ENCODE results near the gene FANCE. TPM values are rescaled to one million over a fixed set of nuclear protein-coding genes. Genes with fewer than 3 reads are reported as not detected.

Gene FANCE
- total and polyA plus RNA-seq, 2 experiments from 2014 or later = 5.4 to 25.5 TPM

DNA sequence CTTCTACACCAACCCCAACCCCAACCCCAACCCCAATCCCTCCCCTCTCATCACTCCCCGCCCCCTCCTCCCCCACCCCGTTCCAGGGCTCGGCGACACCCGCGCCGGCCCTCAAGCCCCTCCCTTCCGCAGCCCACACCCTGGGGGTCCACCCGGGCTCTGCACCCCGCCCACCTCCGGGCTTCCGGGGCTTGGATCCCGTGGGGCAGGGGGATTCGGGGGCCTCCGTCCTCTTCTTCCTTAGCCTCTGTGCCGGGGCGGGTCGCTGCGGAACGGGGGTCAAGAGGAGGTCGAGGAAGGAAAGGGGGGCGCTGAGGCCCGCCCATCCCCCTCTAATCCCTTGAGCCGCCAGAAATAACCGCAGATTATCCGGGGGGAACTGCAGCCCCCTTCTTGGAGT lies 59.9 kb downstream of the FANCE start (continued):
- TF ChIP-seq, protein P1, sequence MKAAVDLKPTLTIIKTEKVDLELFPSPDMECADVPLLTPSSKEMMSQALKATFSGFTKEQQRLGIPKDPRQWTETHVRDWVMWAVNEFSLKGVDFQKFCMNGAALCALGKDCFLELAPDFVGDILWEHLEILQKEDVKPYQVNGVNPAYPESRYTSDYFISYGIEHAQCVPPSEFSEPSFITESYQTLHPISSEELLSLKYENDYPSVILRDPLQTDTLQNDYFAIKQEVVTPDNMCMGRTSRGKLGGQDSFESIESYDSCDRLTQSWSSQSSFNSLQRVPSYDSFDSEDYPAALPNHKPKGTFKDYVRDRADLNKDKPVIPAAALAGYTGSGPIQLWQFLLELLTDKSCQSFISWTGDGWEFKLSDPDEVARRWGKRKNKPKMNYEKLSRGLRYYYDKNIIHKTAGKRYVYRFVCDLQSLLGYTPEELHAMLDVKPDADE (IDR thresholded peaks at IDR 0.05) = no peak
- TF ChIP-seq EZH2phosphoT487 (IDR thresholded peaks at IDR 0.05; ENCODE audit: unreplicated experiment) = no peak

DNA sequence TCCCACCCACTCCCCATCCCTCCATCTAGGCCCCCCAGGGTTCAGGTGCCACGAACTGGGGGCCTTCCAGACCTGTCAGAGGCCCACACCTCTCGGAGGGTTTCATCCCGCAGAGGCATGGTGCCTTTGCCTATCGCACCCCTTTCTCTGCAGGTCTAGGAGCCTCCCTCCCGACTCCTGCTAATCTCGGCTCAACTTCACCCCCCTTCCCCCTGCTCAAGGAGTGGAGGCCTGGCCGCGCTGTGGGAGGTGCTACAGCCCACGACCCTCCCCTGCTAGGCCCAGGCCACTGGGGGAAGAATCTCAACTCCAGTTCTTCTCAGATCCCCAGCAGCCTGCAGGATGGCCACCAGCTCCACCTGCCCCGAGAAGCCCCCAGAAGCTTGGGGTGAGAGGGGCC lies 60.6 kb downstream of the FANCE start, which contains the start of gene TULP1:
Gene TULP1, minus strand, starts transcription at position 157 of the 400 bp plus-strand sequence. Its CDS starts 38 bp downstream, at position 119.
- Mint-ChIP-seq H3K4me1 (peaks cover 40% of the 10 kb centered on the region), H3K27ac (no peak within 1 kb of the TSS), H3K27me3 (ENCODE audit: insufficient read depth, low read depth, poor library complexity) (peaks cover 19% of the 10 kb centered on the region), H3K36me3 (ENCODE audit: low read depth) (no peaks in the 10 kb centered on the region), H3K9me3 (no peaks in the 10 kb centered on the region), H3K4me3 (peak within 1 kb of the TSS; percentile 67)
- H3K4me3 ChIP-seq = peak within 1 kb of the TSS; percentile 65
- ATAC-seq = peak; percentile 60
- H4K20me1 ChIP-seq (replicated peaks; ENCODE audit: insufficient read depth) = no peaks in the 10 kb centered on the region
- DNase-seq (ENCODE audit: low spot score) = peak; percentile 49
- peaks cover 25% of the 10 kb centered on the region for H3K27me3 ChIP-seq (ENCODE audit: insufficient read depth)
- H3F3A ChIP-seq (replicated peaks; ENCODE audit: low read depth) = no peaks in the 10 kb centered on the region
- H3K4me1 ChIP-seq (ENCODE audit: insufficient read depth) = peaks cover 28% of the 10 kb centered on the region
- peak within 1 kb of the TSS; percentile 93 for H3K4me2 ChIP-seq
- H2AFZ ChIP-seq = peak within 1 kb of the TSS; percentile 90
- H3K36me3 ChIP-seq (ENCODE audit: insufficient read depth) = no peaks in the 10 kb centered on the region
- H3K9me2 ChIP-seq (ENCODE audit: insufficient read depth) = no peaks in the 10 kb centered on the region
- no peak within 1 kb of the TSS for H3K27ac ChIP-seq (ENCODE audit: low read depth)
- H3K79me2 ChIP-seq (replicated peaks; ENCODE audit: insufficient read depth) = no peaks in the 10 kb centered on the region
- TF ChIP-seq EZH2 (IDR thresholded peaks at IDR 0.05; ENCODE audit: low read depth, unreplicated experiment) (no peak), JUNB (IDR thresholded peaks at IDR 0.05; ENCODE audit: unreplicated experiment) (no peak), EZH2phosphoT487 (IDR thresholded peaks at IDR 0.05; ENCODE audit: unreplicated experiment) (no peak), CREB1 (CRISPR knock-in tag; IDR thresholded peaks at IDR 0.05; ENCODE audit: low read depth) (no peak), ZNF331 (CRISPR knock-in tag; IDR thresholded peaks at IDR 0.05; ENCODE audit: low read depth) (no peak), ZNF114 (CRISPR knock-in tag; IDR thresholded peaks at IDR 0.05) (no peak), NANOG (IDR thresholded peaks at IDR 0.05; ENCODE audit: borderline replicate concordance) (no peak), STAT1 (IDR thresholded peaks at IDR 0.05; ENCODE audit: unreplicated experiment) (no peak), POLR2AphosphoS5 (IDR thresholded peaks at IDR 0.05; ENCODE audit: low read depth) (no peak)
- TF ChIP-seq, protein P2, sequence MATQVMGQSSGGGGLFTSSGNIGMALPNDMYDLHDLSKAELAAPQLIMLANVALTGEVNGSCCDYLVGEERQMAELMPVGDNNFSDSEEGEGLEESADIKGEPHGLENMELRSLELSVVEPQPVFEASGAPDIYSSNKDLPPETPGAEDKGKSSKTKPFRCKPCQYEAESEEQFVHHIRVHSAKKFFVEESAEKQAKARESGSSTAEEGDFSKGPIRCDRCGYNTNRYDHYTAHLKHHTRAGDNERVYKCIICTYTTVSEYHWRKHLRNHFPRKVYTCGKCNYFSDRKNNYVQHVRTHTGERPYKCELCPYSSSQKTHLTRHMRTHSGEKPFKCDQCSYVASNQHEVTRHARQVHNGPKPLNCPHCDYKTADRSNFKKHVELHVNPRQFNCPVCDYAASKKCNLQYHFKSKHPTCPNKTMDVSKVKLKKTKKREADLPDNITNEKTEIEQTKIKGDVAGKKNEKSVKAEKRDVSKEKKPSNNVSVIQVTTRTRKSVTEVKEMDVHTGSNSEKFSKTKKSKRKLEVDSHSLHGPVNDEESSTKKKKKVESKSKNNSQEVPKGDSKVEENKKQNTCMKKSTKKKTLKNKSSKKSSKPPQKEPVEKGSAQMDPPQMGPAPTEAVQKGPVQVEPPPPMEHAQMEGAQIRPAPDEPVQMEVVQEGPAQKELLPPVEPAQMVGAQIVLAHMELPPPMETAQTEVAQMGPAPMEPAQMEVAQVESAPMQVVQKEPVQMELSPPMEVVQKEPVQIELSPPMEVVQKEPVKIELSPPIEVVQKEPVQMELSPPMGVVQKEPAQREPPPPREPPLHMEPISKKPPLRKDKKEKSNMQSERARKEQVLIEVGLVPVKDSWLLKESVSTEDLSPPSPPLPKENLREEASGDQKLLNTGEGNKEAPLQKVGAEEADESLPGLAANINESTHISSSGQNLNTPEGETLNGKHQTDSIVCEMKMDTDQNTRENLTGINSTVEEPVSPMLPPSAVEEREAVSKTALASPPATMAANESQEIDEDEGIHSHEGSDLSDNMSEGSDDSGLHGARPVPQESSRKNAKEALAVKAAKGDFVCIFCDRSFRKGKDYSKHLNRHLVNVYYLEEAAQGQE (IDR thresholded peaks at IDR 0.05; ENCODE audit: unreplicated experiment) = no peak
- TF ChIP-seq, protein P1 (IDR thresholded peaks at IDR 0.05) = no peak
- TF ChIP-seq, protein P3, sequence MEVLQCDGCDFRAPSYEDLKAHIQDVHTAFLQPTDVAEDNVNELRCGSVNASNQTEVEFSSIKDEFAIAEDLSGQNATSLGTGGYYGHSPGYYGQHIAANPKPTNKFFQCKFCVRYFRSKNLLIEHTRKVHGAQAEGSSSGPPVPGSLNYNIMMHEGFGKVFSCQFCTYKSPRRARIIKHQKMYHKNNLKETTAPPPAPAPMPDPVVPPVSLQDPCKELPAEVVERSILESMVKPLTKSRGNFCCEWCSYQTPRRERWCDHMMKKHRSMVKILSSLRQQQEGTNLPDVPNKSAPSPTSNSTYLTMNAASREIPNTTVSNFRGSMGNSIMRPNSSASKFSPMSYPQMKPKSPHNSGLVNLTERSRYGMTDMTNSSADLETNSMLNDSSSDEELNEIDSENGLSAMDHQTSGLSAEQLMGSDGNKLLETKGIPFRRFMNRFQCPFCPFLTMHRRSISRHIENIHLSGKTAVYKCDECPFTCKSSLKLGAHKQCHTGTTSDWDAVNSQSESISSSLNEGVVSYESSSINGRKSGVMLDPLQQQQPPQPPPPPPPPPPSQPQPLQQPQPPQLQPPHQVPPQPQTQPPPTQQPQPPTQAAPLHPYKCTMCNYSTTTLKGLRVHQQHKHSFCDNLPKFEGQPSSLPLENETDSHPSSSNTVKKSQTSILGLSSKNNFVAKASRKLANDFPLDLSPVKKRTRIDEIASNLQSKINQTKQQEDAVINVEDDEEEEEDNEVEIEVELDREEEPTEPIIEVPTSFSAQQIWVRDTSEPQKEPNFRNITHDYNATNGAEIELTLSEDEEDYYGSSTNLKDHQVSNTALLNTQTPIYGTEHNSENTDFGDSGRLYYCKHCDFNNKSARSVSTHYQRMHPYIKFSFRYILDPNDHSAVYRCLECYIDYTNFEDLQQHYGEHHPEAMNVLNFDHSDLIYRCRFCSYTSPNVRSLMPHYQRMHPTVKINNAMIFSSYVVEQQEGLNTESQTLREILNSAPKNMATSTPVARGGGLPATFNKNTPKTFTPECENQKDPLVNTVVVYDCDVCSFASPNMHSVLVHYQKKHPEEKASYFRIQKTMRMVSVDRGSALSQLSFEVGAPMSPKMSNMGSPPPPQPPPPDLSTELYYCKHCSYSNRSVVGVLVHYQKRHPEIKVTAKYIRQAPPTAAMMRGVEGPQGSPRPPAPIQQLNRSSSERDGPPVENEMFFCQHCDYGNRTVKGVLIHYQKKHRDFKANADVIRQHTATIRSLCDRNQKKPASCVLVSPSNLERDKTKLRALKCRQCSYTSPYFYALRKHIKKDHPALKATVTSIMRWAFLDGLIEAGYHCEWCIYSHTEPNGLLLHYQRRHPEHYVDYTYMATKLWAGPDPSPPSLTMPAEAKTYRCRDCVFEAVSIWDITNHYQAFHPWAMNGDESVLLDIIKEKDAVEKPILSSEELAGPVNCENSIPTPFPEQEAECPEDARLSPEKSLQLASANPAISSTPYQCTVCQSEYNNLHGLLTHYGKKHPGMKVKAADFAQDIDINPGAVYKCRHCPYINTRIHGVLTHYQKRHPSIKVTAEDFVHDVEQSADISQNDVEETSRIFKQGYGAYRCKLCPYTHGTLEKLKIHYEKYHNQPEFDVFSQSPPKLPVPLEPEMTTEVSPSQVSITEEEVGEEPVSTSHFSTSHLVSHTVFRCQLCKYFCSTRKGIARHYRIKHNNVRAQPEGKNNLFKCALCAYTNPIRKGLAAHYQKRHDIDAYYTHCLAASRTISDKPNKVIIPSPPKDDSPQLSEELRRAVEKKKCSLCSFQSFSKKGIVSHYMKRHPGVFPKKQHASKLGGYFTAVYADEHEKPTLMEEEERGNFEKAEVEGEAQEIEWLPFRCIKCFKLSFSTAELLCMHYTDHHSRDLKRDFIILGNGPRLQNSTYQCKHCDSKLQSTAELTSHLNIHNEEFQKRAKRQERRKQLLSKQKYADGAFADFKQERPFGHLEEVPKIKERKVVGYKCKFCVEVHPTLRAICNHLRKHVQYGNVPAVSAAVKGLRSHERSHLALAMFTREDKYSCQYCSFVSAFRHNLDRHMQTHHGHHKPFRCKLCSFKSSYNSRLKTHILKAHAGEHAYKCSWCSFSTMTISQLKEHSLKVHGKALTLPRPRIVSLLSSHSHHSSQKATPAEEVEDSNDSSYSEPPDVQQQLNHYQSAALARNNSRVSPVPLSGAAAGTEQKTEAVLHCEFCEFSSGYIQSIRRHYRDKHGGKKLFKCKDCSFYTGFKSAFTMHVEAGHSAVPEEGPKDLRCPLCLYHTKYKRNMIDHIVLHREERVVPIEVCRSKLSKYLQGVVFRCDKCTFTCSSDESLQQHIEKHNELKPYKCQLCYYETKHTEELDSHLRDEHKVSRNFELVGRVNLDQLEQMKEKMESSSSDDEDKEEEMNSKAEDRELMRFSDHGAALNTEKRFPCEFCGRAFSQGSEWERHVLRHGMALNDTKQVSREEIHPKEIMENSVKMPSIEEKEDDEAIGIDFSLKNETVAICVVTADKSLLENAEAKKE (CRISPR knock-in tag; IDR thresholded peaks at IDR 0.05) = no peak
